ENCODE results near the gene FHIT.

- TF ChIP-seq CTCF (conservative IDR thresholded peaks at IDR 0.05; ENCODE audit: low read depth, low read length): no peak
- TF ChIP-seq EZH2 (IDR thresholded peaks at IDR 0.05; ENCODE audit: low read length, unreplicated experiment): no peak
- TF ChIP-seq EZH2phosphoT487 (IDR thresholded peaks at IDR 0.05; ENCODE audit: borderline replicate concordance, low read length): no peak
Measured at GRCh38 chr3:60854791-60855190, 396.5 kb downstream of the FHIT start.

Data from PC-3 (cell line).